Right renal cortex interstitium (tissue), 3 donors: ENCODE measurements around the gene B9D1. TPM values are rescaled to one million over a fixed set of nuclear protein-coding genes. Genes with fewer than 3 reads are reported as not detected.

ENCODE experiments used
- DNase-seq, 3 donors: peaks; one replicate each; pipeline ENCODE4 v3.0.0-alpha.2; 2013; ENCODE audit warnings: low read depth in 3 of 3, low spot score in 2 of 3
- polyA plus RNA-seq, 3 donors: library from polyadenylated mRNA; unstranded; fragments of 120-200 nt; gene quantifications; one replicate each; pipeline ENCODE4 v1.2.1, GENCODE V29; 2013; ENCODE audit not compliant: insufficient read length in 3 of 3

The B9D1 gene
- polyA plus RNA-seq, 3 donors: 30.7 to 33.3 (median 31.7) TPM

DNA sequence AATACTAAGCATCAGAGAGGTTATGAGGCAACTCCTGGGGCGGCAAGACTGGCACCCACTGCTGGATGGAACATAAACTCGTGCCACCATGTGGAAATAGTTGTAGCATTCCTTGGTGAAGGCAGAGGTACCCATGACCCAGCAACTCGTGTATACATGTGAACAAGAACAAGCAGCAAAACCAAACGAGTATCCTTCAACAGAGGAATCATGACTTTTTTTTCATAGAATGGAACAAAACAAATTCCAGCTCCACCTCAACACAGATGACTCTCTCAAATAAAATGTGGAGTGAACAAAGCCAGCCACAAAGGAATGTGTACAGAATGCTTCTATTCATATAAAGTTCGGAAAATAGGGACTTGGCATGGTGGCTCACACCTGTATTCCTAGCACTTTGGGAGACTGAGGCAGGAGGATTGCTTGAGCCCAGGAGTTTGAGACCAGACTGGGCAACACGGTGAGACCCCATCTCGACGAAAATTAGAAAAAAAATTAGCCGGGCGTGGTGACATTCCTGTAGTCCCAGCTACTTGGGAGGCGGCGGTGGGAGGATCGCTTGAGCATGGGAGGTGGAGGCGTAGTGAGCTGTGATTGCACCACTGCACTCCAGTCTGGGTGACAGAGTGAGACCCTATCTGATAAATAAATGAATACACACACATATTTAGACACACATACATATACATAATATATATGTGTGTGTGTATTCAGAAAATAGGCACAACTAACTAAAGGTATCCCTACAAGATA is 35.3 kb downstream of the B9D1 start:
- DNase-seq: no peak

DNA sequence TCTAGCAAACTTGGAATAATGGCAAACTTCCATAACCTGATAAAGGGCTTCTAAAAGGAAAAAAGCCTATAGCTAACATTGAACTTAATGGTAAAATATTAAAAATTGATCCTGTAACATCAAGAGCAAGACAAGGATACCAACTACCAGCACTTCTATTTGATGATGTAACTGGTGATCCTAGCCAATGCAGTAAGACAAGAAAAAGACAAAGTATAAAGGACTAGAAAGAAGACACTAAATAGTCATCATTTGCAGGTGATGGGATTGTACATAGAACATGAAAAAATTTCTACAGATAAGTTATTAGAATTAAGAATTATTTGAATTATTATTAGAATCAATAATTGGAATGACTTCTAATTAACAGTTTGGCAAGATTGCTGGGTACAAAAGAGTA is 37.0 kb downstream of the B9D1 start:
- DNase-seq: no peak

DNA sequence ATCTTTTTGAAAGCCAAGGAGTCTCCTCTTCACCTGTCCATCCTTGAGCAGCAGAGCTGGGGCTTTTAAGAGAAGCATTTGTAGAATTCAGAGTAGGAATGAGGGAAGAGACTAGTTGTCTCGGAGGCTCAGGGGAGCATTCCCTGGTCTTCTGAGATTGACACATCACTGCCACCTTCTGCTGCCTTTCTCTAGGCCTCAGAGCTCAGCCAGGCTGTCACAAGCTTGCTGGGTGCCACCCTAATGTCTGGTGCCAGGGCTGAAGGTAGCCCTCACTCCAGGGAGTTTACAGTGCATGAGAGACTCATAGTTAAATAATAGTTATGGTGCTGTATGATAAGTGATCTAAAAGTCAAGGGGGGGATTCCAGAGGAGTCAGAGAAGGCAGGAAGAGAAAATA is 39.7 kb downstream of the B9D1 start:
- no peak for DNase-seq

DNA sequence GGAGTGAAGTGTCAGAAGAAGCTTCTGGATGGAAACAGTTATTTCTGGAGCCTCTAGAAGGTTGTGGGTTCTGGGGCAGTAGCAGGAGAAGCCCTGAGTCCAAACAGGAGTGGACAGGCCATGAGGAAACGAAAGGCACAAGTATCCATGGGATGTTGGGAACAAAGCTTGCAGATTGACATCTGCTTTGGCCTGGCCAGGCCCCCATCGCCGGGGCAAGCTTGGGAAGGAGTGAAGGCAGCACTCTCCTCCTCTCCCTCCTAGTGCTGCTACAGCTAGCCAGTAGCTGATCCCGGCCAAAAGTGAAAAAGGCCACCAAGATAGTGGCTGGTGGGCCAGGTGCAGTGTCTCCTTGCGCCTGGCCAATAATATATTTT is 40.4 kb downstream of the B9D1 start:
- DNase-seq: no peak

DNA sequence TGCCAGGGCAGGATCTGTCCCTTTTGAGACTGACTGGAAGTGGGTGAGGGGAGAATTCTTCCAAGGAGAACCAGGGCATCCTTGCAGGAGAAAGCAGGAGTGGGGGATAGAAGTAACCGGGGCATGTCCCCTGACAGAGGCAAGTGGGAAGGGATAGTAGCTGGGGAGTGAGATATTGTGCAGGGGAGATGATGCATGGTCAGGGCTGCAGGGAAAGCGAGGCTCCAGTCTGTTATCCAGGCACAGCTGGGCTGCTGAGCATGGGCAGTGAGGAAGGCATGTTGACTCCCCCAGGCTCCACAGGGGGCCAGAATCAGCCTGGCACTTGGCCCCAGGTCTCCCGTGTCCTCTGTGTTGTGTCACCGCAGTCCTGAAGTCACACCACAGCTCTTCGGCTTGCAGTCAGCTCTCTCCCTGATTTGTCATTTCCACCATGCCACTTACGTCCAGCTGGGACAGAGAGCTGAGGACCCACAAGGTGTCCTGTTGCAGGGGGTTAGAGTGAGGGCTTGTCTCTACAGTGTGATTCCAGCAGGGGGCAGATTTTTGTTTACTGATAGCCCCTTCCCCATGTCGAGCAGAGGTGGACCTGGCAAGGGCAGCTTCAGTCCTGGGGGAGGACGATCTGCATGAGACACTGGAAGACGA is 40.9 kb downstream of the B9D1 start:
- no peak for DNase-seq

DNA sequence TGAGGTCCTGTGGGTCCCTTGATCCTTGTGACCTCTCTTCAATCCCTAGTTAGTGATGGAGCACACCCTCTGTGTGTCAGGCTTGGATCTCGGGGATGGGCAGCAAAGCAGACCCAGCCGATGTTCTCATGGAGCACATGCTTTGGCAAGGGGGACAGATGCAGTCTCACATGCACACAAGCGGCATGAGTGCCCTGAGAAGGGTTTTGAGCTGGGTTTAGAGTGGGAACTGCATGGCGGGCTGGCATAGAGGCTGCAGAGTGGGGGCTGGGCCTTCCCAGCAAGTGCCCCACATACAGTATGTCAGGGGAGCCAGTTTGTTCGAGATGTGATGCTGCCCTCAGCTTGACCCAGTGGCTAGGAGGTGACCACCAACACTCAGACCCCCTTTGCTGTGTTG is 41.6 kb downstream of the B9D1 start:
- no peak for DNase-seq

DNA sequence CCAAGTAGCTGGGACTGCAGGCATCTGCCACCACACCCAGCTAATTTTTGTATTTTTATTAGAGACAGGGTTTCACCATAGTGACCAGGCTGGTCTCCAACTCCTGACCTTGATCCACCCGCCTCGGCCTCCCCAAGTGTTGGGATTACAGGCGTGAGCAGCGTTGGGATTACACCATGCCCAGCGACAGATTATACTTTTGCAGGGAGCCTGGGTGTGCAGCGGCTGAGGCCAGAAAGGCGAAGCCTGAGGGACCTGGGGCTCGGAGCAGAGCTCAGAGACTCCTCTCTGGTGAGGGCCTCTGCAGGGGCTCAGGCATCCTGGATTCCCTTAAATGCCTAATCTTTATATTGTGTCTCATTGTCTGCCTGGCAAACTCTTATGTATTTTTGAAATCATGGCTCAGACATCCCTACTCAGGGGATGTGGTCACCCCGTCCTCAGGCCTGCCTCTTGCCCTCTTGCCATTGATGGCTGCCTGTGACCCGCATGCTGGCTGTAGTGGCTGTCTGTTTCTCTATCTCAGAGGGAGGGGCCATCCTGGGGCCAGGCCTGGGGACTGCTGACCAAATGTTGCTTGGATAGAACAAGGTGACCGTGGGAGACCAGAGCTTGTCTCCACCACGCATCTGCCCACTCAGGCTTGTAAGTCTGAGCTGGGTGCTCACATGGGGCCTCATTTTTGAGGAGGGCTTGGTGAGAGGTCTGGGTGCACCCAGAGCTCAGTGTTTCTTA is 42.6 kb downstream of the B9D1 start:
- DNase-seq: no peak

DNA sequence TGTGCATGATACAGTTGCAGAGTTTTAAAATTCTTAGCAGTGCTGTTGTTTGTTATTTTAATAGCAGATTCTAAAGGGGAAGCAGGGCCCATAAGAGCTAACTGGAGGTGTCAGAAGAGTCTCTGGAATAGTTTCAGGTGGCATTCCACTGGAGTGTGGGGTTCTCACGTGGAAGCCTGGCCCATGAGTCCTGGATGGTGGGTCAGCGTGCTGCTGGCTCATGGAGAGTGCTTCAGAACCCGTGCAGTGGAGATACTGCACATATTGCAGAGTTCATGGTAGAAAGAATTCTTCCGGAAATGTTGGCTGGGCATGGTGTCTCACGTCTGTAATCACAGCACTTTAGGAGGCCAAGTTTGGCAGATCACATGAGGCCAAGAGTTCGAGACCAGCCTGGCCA is 43.9 kb downstream of the B9D1 start:
- DNase-seq: no peak

DNA sequence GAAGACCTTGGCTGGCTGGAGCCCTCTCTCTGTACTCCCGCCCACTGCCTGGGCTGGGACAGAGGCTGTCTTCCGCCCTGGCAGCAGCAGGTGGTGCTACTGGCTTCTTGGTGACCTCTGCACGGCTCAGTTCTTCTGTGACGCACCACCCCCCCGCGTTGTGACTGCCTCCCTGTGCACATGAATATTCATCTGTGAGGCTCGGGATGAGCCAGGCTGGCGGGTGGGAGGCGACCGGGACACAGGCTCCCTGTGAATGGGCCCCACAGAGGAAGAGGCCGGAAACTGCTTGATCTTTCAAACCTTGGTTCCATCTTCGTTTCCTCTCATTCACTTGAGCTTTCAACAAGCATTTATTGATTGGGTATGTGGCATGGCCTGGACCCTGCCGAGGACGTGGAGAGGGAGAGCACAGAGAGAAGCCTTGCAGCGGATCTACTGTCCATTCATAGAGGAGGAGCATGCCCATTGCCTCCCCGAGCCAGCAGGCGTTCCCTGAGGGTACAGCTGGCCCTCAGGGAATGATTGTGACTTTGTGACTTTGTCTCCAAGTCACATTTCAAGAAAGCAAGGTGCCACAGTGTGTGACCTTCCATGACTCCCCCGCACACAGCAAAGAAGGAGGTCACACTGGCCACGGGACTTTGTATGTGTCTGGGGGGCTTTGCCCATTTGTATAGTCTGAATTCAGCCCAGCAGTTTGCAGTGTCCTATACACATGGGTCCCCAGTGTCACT is 45.0 kb downstream of the B9D1 start:
- DNase-seq: peak; percentile 74 to 87 (median 84)

DNA sequence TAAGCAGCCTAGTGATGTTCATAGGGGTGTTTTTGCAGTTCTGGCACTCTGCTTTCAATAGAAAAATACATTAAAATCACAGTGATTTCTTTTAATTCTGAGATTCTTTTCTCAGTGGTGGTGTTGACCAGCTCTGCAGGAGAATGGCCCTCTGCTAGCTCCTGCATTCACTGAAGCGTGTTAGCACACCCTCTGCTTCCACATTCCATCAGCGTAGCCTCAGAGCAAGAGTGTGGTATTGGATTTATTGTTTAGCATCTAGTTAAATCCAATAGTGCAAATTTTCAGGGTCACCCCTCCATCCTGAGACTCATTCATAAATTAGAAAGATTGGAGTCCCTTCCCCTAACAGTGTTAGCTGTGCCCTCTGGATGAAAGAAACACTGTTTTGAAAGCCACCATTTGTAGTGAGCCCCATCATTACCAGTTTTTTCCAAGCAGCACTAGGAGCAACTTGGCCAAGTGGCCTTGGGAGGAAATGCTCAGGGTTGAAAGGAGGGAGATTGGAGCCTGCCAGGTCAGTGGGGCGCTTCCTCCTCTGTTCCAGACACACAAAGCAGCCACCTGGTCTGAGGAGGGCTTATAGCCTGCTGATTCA is 45.7 kb downstream of the B9D1 start:
- DNase-seq: peak; percentile 20 to 56 (median 32)

DNA sequence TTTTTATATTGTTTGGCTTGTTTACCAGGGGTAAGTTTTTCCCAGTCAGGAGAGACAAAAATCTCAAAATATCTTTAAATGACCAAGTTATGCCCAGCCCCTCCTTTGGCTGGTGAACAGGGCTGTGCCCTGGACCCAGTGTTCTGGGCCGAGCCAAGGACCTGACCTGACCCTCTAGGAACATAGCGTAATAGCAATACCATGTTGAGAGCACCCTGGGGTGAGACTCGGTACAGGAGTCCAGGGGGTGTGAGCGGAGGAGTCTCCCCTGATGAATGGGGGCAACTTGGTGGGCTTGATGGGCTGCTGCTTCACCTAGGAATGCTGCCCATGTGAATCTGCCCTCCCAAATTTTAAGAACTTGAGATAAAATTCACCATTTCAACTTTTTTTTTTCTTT is 47.4 kb downstream of the B9D1 start:
- no peak for DNase-seq

DNA sequence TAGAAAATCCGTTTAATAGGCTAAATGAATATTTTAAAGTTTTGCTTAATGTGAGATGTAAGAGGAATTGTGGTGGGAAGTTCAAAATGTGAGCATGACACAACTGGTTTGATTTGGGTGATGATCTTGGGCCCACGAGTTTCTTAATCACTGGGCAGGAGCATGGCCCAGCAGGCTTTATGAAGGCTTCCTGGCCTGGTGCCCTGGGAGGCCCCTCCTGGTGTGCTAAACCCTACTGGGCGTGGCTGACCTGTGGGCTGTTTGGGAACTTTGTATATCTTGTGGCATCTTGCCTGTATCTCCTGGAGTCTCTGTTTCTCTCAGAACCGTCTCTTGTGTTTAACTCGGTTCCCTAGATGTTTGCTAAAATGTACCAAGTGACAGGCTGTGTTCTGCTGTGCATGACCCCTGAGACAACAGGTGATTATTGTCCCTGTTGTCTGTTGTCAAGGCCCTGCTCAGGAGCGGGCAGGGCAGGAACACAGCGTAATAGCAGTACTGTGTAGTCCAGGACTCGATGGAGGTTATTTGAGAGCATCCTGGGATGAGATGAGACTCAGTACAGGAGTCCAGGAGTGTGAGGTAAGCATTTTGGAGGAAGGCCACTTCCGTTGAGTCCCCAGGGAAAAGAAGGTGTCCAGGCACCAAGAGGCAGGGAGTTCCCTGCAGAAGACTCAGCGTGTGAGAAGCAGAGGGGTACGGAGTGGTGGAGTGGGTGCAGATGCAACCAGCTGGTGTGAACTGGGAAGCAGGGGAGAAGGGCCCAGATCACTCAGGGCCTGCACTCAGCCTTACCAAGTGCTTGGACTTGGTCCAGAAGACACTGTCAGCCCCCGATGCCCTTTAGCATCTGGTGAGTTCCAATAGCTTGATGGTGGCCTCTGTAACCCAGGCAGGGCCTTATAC is 48.5 kb downstream of the B9D1 start:
- DNase-seq: no peak

DNA sequence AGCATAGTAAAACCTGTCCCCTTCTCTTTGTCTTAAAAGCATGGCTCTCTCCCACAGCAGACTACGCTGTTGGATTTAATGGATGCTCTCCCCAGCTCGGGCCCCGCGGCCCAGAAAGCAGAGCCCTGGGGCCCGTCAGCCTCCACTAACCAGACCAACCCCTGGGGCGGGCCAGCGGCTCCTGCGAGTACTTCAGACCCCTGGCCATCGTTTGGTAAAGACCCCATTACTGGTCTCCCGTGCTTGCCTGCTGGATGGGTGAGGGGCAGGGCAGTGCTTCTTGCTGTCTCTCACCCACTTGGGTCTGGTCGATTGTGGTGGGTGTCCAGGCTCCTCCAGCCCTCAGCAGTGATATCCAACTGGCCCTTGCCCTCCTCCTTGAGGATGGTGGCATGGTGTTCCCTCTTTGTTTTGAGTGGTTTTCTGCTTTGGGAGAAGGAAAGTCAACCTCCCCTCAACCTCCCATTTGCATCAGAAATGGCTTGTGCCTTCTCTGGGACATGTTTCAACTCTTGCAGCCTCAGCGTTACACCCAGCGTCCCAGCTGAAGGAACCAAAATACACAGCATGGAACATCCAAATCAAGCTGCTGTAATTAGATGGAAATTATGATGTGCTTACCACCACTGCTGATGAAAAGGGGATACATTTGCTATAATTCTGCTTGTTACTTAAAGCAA is 49.3 kb downstream of the B9D1 start:
- DNase-seq: no peak

DNA sequence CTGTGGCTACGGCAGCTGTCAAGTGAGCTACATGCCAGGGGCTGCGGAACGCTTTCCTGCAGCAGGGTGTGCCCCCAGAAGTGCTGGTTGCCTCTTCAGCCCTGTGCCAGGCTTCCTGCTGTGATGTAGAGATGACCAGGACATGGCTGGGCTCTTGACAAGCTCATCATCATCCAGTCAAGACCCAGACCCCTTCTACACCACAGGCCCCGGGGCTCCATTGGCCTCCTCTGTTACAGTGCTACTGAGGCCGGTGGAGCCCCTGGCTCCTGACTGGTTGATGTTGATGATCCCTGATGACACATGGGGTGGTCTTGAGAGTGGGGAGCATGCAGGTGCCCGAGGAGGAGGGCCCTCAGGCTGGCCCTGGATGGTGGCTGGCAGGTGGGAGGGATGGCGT is 50.1 kb downstream of the B9D1 start:
- no peak for DNase-seq

DNA sequence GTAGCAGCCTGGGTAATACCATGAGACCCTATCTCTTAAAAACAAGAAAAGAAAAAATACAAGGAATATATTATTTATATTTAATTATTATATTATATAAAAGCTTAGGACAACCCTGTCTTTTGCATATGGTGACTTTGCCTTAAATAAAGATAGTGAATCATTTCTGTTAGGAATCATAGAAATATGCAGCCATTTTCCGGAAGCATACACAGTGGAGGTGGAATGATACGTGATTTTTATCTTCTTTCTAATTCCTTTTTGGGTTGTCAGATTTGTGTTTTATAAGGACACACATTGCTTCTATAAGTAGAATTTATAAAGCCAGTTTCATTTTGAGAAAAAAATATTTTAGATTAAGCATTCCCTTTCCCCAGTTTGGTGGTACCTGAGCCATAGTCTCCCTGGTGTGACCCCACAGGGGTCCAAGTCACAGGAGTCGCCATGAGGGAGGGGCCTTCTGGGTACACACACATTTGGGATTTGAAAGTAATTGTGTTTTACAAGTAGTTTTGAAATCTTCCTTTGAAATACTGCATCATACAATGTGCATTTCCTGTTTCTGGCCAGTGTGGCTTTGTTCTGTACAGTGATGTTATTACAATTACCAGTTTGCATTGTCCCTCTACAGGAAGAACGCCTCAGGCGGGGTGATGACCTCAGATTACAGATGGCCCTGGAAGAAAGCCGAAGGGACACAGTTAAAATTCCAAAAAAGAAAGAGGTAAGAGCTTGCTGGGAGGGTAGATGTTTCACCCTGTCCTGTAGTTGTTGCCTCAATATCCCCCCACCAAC is 50.9 kb downstream of the B9D1 start:
- no peak for DNase-seq

DNA sequence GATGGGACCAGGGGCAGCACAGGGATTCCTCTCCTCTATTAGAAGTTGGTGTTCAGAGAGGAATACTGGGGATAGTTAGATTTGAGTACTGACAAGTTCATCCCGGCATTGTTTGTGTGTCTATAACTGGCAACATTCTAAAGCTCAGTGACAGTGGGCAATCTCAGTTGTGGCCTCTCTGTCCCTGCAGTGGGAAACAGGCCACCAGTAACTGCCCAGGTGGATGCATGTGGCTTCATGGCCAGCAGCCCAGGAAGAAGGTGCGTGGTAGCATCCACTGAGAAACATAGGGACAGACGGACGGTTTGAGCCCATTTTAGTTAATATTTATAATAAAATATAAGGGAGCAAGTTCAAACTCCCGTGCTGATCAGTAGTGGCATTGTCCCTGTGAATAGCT is 51.5 kb downstream of the B9D1 start:
- DNase-seq: no peak

DNA sequence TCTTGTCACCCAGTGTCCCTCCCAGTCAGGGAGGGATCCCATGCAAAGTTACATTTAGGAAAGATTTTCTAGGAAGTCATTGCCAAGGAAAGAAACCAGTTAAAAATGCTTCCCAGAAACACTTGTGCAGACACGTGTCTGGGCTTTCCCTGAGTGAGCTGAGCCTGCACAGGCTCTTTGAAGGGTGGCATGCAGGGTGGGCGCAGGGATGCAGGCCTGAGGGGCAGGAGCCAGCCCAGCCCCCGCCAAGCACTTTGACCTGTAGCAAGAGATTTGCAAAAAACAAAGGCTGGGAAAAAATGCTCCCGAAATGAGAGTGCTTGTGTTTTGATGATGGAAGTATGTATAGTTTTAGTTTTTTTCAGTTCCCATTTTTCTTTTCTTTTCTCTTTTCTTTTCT is 52.4 kb downstream of the B9D1 start:
- no peak for DNase-seq

DNA sequence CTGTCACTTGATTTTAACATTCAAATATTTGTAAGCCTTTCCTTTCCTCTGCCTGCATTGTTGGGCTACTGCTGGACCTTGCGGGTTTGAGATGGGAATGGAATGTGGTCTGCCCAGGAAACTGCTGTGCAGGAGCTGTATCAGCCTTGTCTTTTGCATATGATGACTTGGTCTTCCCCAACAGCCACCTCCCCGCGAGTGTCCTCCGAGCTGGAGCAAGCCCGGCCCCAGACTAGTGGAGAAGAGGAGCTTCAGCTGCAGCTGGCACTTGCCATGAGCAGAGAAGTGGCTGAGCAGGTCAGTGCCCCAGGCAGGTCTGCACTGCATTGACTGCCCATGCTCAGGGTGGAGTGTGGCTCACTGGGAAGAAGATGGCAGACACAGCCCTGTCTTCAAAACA is 52.8 kb downstream of the B9D1 start:
- DNase-seq: no peak
